22Rv1 (cell line): ENCODE results near the gene ADCY5.

ENCODE experiments used
- H3K27ac ChIP-seq: fragments of 450-650 bp; 2 replicates; pipeline ENCODE4 v1.5.1; 2017
- CTCF ChIP-seq: fragments of 450-650 bp; IDR thresholded peaks from 2 replicates; pipeline ENCODE4 v1.5.1; 2017; ENCODE audit warnings: mild to moderate bottlenecking
- ZFX ChIP-seq: fragments of 450-650 bp; IDR thresholded peaks from 2 replicates; pipeline ENCODE4 v1.6.1; 2017; ENCODE audit warnings: antibody characterized with exemption, borderline replicate concordance

The ADCY5 gene

GRCh38 chr3:123295901-123296250 is 153.0 kb downstream of the ADCY5 start:
- no peak overlapping the region for H3K27ac ChIP-seq
- TF ChIP-seq CTCF (no peak), ZFX (no peak)

GRCh38 chr3:123295171-123295900 is 153.6 kb downstream of the ADCY5 start:
- no peak overlapping the region for H3K27ac ChIP-seq
- TF ChIP-seq ZFX (no peak), CTCF (no peak)

- no peak overlapping the region for H3K27ac ChIP-seq
- TF ChIP-seq CTCF (no peak), ZFX (no peak)
These were observed 154.5 kb downstream of the ADCY5 start for GRCh38 chr3:123294296-123294938.

- TF ChIP-seq CTCF (no peak), ZFX (no peak)
- no peak overlapping the region for H3K27ac ChIP-seq
These were observed 156.3 kb downstream of the ADCY5 start for GRCh38 chr3:123292321-123293310.

- TF ChIP-seq ZFX, result no peak
These were observed 157.5 kb downstream of the ADCY5 start for GRCh38 chr3:123291404-123291803.

GRCh38 chr3:123290962-123291361 is 157.9 kb downstream of the ADCY5 start:
- H3K27ac ChIP-seq, result no peak overlapping the region
- TF ChIP-seq ZFX (no peak), CTCF (no peak)

More at GRCh38 chr3:123291404-123291803, 157.5 kb downstream of the ADCY5 start:
- no peak overlapping the region for H3K27ac ChIP-seq

GRCh38 chr3:123290107-123290930 is 158.6 kb downstream of the ADCY5 start:
- no peak for TF ChIP-seq ZFX
- TF ChIP-seq CTCF, result no peak
- H3K27ac ChIP-seq, result no peak overlapping the region
